Stimulated activated CD8-positive, alpha-beta memory T cell treated with anti-CD3 and anti-CD28 coated beads, Interleukin-7, amount 100 ng/mL, for 4 hours (primary cell): Measurements from ENCODE around the gene TNFSF4.
"Not testable (repeated sequence)": the region's sequence is repeated elsewhere in the genome, so short reads cannot be mapped to it uniquely, and the experiment has no call there.

Experiments
- DNase-seq, 2 donors: peaks; one replicate each; pipeline ENCODE4 v3.0.0-alpha.2; 2020; ENCODE audit warnings: low read depth in 2 of 2

The TNFSF4 gene

GRCh38 chr1:173206816-173207568, at the start of gene TNFSF4:
Gene TNFSF4 (minus strand): TSS chr1:173207331. CDS start chr1:173207176, 155 bp downstream.
- DNase-seq, result no peak

GRCh38 chr1:173255214-173255813, 48.2 kb upstream of the TNFSF4 start:
- DNase-seq, result no peak

GRCh38 chr1:173253046-173253445, 45.9 kb upstream of the TNFSF4 start:
- DNase-seq, result no peak

- no peak for DNase-seq
Observed at GRCh38 chr1:173249349-173249748, 42.2 kb upstream of the TNFSF4 start.

GRCh38 chr1:173248247-173248940, 41.3 kb upstream of the TNFSF4 start:
- DNase-seq, result no peak

GRCh38 chr1:173245892-173246291, 38.8 kb upstream of the TNFSF4 start:
- no peak for DNase-seq

- no peak for DNase-seq
Observed at GRCh38 chr1:173243300-173243699, 36.2 kb upstream of the TNFSF4 start.

- DNase-seq, result no peak
Observed at GRCh38 chr1:173241528-173242347, 34.6 kb upstream of the TNFSF4 start.

GRCh38 chr1:173240609-173241008, 33.5 kb upstream of the TNFSF4 start:
- DNase-seq, result no peak

- DNase-seq, result no peak
Observed at GRCh38 chr1:173239058-173239457, 31.9 kb upstream of the TNFSF4 start.

- DNase-seq, result no peak
Observed at GRCh38 chr1:173234899-173235298, 27.8 kb upstream of the TNFSF4 start.

- DNase-seq, result not testable (repeated sequence)
Observed at GRCh38 chr1:173234434-173234833, 27.3 kb upstream of the TNFSF4 start.

- not testable (repeated sequence) for DNase-seq
Observed at GRCh38 chr1:173229031-173229430, 21.9 kb upstream of the TNFSF4 start.

- no peak for DNase-seq
Observed at GRCh38 chr1:173224949-173225348, 17.8 kb upstream of the TNFSF4 start.

- no peak for DNase-seq
Observed at GRCh38 chr1:173224280-173224892, 17.3 kb upstream of the TNFSF4 start.

GRCh38 chr1:173223031-173223380, 15.9 kb upstream of the TNFSF4 start:
- DNase-seq, result no peak

- no peak for DNase-seq
Observed at GRCh38 chr1:173222149-173223030, 15.3 kb upstream of the TNFSF4 start.

- DNase-seq, result no peak
Observed at GRCh38 chr1:173220157-173220556, 13.0 kb upstream of the TNFSF4 start.

- no peak for DNase-seq
Observed at GRCh38 chr1:173213665-173214064, 6.5 kb upstream of the TNFSF4 start.

- DNase-seq, result no peak
Observed at GRCh38 chr1:173212952-173213491, 5.9 kb upstream of the TNFSF4 start.
